AG04449 (cell line): ENCODE measurements around the gene URB2.

ENCODE experiments used
- CTCF ChIA-PET: fragments of 350-600 bp; formaldehyde crosslinking; extraction: SDS; loops from one replicate; lab custom pipeline; 2021; ENCODE audit warnings: antibody characterized with exemption; lab: Yijun Ruan, JAX
- POLR2A ChIA-PET: fragments of 400-600, 350-600 bp; formaldehyde crosslinking; extraction: SDS; loops from one replicate; lab custom pipeline; 2020; ENCODE audit warnings: antibody characterized with exemption, inconsistent platforms; lab: Yijun Ruan, JAX
- DNase-seq: peaks from one replicate; pipeline ENCODE4 v3.0.0-alpha.2; 2010; ENCODE audit warnings: low read depth, low spot score
- H3K4me3 ChIP-seq: 2 replicates; pipeline ENCODE4 v1.5.1; 2011; ENCODE audit warnings: low read depth, mild to moderate bottlenecking, control low read depth, low read length
- CTCF ChIP-seq: IDR thresholded peaks from one replicate; pipeline ENCODE4 v1.5.1; 2011; ENCODE audit warnings: mild to moderate bottlenecking, moderate library complexity, low read length, control low read depth, inconsistent platforms; ENCODE audit not compliant: insufficient read depth; ENCODE audit errors: missing control alignments

URB2 gene

GRCh38 chr1:229608590-229608989 lies 17.5 kb upstream of the URB2 start:
- no peak overlapping the region for H3K4me3 ChIP-seq
- POLR2A ChIA-PET: no interaction called here
- no peak for DNase-seq
- CTCF ChIA-PET: no interaction called here
- TF ChIP-seq CTCF: no peak

GRCh38 chr1:229613938-229614337 lies 12.1 kb upstream of the URB2 start:
- no peak for TF ChIP-seq CTCF
- no peak overlapping the region for H3K4me3 ChIP-seq
- ChIA-PET CTCF (interaction anchor here (0.5 to 1.4 kb wide), 3 partner anchors 10 to 705 kb away, joined by 3 to 4 read pairs (median 3); no protein-coding TSS in a partner anchor), POLR2A (no interaction called here)
- DNase-seq: no peak

GRCh38 chr1:229614701-229615100 lies 11.3 kb upstream of the URB2 start:
- no peak overlapping the region for H3K4me3 ChIP-seq
- POLR2A ChIA-PET: no interaction called here
- CTCF ChIA-PET: interaction anchor here (0.8 to 1.4 kb wide), 2 partner anchors 9 to 704 kb away, joined by 3 to 4 read pairs; no protein-coding TSS in a partner anchor
- TF ChIP-seq CTCF: no peak
- no peak for DNase-seq

- ChIA-PET CTCF (interaction anchor here (1.0 to 1.2 kb wide), 2 partner anchors 29 to 59 kb away, joined by 3 to 5 read pairs; partner anchors contain the start of gene ABCB10), POLR2A (no interaction called here)
- no peak overlapping the region for H3K4me3 ChIP-seq
- no peak for TF ChIP-seq CTCF
- DNase-seq: no peak
These were observed 8.5 kb upstream of the URB2 start for GRCh38 chr1:229617351-229618100.

GRCh38 chr1:229619002-229619401 lies 7.0 kb upstream of the URB2 start:
- H3K4me3 ChIP-seq: no peak overlapping the region
- ChIA-PET CTCF (interaction anchor here (1.2 kb wide), 1 partner anchor 60 kb away, joined by 3 read pairs; the partner anchor contains the start of gene ABCB10), POLR2A (interaction anchor here (1.1 kb wide), 1 partner anchor 60 kb away, joined by 3 read pairs; the partner anchor contains the start of gene ABCB10)
- no peak for TF ChIP-seq CTCF
- DNase-seq: no peak

- CTCF ChIA-PET: interaction anchor here (1.2 kb wide), 1 partner anchor 61 kb away, joined by 3 read pairs; the partner anchor contains the start of gene ABCB10
These were observed 6.4 kb upstream of the URB2 start for GRCh38 chr1:229619614-229620013.

More at GRCh38 chr1:229619614-229620013, 6.4 kb upstream of the URB2 start:
- no peak for TF ChIP-seq CTCF
- DNase-seq: no peak
- H3K4me3 ChIP-seq: no peak overlapping the region
- POLR2A ChIA-PET: interaction anchor here (1.1 kb wide), 1 partner anchor 61 kb away, joined by 3 read pairs; the partner anchor contains the start of gene ABCB10
